HG03280 (cell line): Measurements from ENCODE around the gene MBNL1.

Source experiments
- ATAC-seq: cut with Tn5 transposase; IDR thresholded peaks from one replicate; pipeline ENCODE4 v1.9.1; 2021; ENCODE audit warnings: mild to moderate bottlenecking, moderate library complexity; ENCODE audit not compliant: unreplicated experiment

Gene MBNL1

GRCh38 chr3:152268555-152269055 lies at the start of gene MBNL1:
Gene MBNL1, plus strand, starts transcription at chr3:152268929. Its CDS starts 31,265 bp downstream, at chr3:152300194.
- peak; percentile 61 for ATAC-seq

- ATAC-seq = no peak
These were observed 49.5 kb upstream of the MBNL1 start for GRCh38 chr3:152219216-152219615.

GRCh38 chr3:152219769-152220255 lies 48.9 kb upstream of the MBNL1 start:
- no peak for ATAC-seq

- no peak for ATAC-seq
These were observed 46.4 kb upstream of the MBNL1 start for GRCh38 chr3:152222327-152222726.

- no peak for ATAC-seq
These were observed 43.5 kb upstream of the MBNL1 start for GRCh38 chr3:152225201-152225600.

- no peak for ATAC-seq
These were observed 42.6 kb upstream of the MBNL1 start for GRCh38 chr3:152226176-152226575.

- ATAC-seq = no peak
These were observed 41.7 kb upstream of the MBNL1 start for GRCh38 chr3:152227027-152227426.

GRCh38 chr3:152229692-152230091 lies 39.0 kb upstream of the MBNL1 start:
- no peak for ATAC-seq

GRCh38 chr3:152230370-152230769 lies 38.4 kb upstream of the MBNL1 start:
- ATAC-seq = no peak

GRCh38 chr3:152232001-152232400 lies 36.7 kb upstream of the MBNL1 start:
- no peak for ATAC-seq

- ATAC-seq = no peak
These were observed 36.0 kb upstream of the MBNL1 start for GRCh38 chr3:152232679-152233078.

GRCh38 chr3:152234657-152235375 lies 33.9 kb upstream of the MBNL1 start:
- ATAC-seq = no peak

GRCh38 chr3:152235709-152236298 lies 32.9 kb upstream of the MBNL1 start:
- no peak for ATAC-seq

- no peak for ATAC-seq
These were observed 32.0 kb upstream of the MBNL1 start for GRCh38 chr3:152236716-152237115.

GRCh38 chr3:152241142-152242017 lies 27.3 kb upstream of the MBNL1 start:
- ATAC-seq = peak; percentile 48

GRCh38 chr3:152243301-152243711 lies 25.4 kb upstream of the MBNL1 start:
- peak; percentile 81 for ATAC-seq

GRCh38 chr3:152243721-152244516 lies 24.8 kb upstream of the MBNL1 start:
- peak; percentile 20 for ATAC-seq

- ATAC-seq = no peak
These were observed 24.2 kb upstream of the MBNL1 start for GRCh38 chr3:152244517-152244888.

GRCh38 chr3:152245498-152246170 lies 23.1 kb upstream of the MBNL1 start:
- ATAC-seq = no peak

- ATAC-seq = no peak
These were observed 16.8 kb upstream of the MBNL1 start for GRCh38 chr3:152251916-152252315.
